HG03135 (cell line): ENCODE results near the gene UBE2E3.

Experiments used
- ATAC-seq: cut with Tn5 transposase; IDR thresholded peaks from one replicate; pipeline ENCODE4 v1.9.1; 2021; ENCODE audit warnings: mild to moderate bottlenecking, moderate library complexity; ENCODE audit not compliant: unreplicated experiment

Gene UBE2E3

DNA sequence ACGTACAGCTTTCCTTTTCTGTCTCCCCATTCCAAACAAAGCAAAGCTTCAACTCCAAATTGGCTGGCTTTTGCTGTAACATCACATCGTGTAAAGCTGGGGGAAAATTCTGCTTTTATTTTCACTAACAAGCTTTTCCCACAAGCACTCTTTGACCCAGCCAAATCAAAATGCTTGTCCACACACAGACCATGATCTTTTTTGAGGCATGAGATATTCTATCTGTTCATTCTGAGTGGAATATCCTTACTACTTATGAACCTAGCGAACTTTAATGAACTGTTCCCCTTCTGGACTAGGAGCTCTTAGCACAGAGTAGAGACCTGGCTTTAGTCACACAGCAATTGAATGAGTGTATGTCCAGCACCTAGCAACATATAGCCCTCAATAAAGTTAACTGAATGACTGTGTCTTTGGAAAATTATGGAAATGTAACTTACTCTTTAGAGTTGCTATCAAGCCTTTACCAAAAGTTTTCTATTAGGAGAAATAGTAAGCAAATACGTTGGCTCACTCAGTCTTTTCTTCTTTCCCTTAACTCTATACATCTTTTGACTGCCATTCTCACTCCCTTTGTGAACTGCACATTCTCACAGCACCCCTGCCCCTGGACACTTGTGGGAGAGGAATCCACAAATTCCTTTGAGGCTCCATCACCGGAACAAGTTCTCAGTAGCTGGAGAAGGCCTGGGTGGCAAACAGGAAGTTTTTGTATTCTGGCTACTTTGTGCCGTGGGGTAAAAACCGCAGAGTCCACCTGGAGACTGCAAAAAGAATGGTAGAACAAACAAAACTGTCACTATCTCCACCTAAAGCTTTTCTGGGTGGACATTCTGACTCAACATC is 1.3 kb upstream of the UBE2E3 start:
- ATAC-seq, result no peak

DNA sequence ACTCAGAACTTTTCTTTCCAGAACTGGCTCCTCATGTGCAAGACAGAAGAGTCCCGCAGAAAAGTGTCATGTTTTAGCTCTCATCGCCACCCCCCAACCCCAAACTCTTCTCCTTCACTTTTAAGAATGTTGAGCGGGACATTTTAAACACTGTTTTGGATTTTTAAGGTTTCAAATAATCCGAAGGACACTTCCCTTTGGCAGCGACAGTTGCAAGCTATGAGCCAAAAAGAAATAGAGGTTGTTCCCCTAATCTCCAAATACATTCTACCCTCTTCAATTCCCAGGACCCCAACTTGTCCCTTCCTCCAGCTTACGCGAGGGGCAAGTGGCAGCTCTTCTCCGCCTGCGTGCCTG is 678 bp upstream of the UBE2E3 start:
- ATAC-seq, result no peak

DNA sequence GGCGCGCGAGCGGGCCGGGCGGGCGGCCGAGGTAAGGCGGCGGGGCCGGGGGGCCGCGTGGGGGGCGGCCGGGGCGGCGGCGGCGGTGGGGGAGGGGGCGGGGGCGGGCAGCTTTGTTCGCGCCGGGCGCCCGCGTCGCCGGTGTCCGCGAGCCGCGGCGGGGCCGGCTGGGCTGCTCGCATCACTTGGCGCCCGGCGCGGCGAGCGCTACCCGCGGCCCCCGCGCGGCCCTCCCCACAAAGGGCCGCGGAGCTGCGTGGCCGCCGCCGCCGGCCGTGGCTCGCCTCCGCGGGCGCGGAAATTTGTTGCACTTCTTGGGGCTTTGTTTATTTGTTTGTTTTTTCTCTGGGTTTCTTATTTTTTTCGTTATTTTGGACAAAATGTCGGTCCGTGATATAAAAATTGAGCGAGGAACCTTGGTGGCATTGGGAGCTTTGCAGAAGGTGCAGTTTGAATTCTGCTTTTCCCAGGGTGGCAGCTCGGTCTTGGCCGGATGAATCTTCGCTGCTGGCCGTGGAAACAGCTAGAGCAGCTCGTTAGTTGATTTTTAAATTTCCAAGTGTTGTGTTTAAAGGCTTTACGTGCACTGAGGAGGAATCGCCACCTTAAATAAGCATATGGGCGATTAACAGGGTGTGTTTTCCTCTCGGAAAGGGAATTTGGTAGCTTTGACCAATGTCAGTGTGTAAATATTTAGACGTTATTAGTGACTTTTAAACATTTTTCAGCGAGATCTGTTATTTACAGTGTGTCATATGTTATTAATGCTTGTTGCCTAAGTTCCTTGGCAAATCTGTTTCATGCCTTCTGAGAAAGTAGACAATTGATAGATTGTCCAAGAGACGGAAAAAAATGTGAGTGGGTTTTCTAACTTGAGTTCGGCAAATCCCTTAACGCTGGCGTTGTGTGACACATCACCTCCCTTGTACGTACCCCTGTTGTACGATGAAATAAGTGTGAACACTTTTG is 822 bp downstream of the UBE2E3 start:
- ATAC-seq, result no peak

DNA sequence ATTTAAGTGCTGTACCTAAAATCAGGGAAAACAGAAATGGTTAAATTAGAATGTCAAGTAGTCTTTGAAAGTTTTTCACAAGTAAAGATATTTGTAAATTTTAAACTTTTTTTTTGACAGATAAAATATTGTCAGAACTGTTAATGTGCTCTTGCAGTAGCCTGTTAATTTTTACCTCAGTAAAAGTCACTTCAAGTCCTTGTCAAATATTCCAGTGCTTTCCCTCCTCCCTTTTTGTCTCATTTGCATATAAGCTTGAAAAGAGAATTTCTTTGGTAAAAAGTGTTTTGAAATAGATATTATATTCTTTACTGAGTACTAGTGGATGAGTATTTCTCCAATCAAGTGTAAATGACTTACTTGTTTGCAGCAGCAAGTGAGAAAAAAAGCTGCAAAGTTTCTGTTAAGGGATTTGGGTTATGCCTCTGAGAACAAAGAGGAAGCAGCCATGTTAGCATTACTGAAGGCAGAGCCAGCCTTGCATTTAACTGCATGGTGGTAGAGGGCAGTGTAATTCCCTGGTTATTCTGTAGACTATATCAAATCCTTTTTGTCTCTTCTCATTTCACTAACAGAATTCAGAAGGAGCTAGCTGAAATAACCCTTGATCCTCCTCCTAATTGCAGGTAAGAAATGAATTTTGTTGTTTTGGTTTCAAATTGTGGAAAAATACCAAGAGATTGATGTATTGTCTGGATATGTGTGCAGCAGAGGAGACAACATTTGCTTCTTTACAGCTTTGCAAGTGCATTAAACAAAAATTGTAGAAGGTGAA is 3.2 kb downstream of the UBE2E3 start:
- ATAC-seq, result peak; percentile 41

DNA sequence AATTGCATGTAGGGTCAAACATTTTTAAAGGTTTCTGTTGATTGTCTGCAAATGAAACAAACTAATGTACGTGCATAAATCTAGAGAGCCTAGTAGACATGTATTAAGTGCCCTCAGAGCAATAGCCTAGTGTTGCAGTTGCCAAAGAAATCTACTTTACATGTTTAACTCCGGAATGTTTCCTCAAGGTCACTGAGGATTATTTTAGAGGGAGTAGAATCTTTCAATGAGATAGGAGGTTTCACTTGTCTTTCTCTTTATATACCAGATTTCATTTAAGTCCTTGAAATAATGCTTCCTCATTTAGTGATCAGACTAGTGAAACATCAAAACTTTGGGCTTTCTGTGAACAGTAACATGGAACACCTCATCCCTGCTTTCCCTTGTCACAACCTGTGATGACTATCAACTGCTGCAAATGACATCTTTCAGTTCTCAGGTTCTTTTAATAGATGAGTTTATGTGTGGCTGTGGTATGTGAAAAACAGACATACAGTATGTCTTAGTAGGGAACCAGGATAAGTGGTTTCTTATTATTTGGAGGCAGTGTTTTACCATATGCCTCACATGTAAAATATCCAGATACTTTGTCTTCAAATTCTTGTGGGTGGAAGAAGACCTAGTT is 5.5 kb downstream of the UBE2E3 start:
- ATAC-seq, result no peak

DNA sequence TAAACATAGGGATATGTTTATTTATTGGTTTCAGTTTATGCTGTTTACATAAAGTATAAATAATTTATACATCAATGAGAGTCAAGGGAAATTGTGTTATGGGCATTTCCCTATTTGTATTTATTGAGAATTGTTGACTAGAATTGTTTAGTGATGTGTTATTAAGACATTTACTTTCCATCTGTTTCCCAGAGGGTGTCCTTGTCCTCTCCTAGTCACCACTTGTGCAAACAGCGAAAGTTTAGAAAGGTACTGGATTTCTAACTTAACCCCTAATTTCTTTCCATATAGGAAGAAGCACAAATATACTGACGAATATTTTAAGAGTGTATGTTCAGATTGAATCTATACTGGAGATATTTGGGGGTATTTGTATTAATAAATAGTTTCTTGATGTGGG is 6.7 kb downstream of the UBE2E3 start:
- no peak for ATAC-seq

DNA sequence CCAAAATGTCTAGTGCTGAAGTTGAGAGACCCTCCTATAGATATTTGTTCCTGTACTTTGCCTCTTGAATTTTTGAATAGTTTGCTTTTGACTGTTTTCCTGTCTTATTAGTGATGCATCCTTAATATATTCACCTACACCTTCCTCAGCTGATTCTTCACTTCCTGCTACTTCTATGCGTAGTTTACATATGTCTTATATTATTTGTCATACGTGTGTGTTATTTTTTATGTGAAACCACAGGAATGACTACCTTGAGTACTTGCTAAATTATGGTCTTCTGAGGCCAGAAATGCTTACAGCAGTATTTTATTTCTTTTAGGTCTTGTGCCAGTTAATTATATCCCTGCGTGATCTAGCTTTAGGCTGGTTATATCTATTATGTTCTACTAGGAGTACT is 9.9 kb downstream of the UBE2E3 start:
- no peak for ATAC-seq

DNA sequence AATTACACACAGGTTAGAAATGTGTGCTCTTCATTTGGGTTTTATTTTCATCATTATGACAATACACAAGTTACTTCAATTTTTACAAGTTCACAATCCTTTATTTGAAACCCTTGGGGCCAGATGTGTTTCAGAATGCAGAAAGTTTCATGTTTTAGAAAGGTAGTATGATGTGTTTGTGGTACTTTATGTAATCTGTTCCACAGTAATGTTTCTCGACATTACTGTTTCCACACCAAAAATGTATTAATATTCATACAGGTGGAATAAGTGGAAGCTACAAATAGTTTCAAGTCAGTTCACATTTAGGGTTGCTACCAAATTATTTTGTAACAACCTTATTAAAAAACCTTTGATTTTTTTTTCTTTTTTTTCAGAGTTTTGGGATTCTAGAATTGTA is 10.4 kb downstream of the UBE2E3 start:
- ATAC-seq, result no peak

DNA sequence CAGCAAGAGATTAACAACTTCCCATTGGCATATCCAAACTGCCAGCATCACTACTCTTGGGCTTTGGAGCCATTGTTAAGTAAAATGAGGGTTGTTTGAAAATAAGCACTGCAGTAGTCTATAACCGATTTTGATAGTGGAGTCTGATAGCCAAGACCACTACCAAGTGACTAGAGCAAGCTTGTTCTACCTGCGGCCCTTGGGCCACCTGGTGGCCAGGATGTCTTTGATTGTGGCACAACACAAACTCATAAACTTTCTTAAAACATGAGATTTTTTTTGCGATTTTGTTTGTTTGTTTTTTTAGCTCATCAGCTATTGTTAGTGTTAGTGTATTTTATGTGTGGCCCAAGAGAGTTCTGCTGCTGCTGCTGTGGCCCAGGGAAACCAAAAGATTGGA is 11.0 kb downstream of the UBE2E3 start:
- no peak for ATAC-seq

DNA sequence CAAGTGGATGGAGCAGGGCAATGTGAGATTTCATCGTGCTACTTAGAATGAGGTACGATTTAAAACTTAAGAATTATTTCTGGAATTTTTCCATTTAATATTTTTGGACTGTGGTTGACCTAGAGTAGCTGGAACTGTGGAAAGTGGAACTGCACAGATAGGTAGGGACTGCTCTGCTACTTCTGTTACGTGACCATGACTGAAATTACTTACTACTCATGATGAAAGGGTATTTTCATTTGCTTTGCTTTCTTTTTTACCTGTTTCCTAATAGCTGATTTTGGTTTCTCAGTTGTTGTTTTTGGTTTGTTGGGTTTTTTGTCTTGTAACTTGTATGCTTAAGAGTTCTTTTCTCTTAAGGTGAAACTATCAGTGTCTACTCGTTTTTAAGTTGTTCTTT is 11.4 kb downstream of the UBE2E3 start:
- ATAC-seq, result peak; percentile 77

DNA sequence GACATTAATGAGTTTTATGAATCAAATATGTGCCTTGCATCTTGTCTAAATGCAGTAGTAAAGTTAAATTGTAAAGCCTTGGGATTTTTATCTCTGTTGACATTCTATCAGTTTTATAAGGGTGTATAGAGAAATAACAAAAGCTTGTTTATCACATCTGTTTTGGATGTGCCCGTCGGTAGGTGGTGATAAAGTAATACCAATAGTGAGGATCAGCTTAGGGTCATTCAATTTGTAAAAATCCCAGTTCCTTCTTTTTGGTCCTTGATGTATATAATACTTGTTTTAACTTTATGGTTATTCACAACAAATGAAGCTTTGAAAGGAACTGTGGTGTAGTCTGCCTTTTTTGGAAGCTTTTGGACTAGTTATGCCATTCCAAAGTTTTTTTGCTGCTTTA is 12.6 kb downstream of the UBE2E3 start:
- ATAC-seq, result no peak

DNA sequence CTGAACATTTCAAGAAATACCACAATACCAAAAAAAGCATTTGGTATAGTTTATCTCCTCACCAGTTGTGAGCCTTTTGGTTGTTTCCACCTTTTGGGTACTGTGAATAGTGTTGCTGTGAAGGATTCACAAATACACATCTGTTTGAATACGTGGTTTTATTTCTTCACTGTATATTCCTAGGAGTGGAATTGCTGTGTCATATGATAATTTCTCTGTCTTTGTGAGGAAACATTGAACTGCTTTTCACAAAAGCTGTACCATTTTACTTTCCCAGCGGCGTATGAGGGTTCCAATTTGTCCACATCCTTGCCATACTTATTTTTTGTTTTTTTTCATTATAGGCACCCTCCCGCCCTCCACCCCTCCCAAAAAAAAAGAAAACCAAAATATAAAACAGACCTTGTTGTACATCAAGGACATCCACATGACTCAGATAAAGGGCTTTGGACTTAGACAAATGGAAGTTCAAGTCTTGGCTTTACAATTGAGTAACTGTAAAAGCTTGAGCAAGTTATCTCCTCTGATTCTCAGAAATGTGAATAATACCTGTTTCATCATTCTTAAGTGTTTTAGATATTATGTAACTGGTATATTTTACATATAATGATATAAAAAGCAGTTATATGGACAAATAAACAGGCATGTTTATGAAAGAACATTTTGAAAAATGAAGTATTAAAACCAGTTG is 19.0 kb downstream of the UBE2E3 start:
- ATAC-seq, result no peak

DNA sequence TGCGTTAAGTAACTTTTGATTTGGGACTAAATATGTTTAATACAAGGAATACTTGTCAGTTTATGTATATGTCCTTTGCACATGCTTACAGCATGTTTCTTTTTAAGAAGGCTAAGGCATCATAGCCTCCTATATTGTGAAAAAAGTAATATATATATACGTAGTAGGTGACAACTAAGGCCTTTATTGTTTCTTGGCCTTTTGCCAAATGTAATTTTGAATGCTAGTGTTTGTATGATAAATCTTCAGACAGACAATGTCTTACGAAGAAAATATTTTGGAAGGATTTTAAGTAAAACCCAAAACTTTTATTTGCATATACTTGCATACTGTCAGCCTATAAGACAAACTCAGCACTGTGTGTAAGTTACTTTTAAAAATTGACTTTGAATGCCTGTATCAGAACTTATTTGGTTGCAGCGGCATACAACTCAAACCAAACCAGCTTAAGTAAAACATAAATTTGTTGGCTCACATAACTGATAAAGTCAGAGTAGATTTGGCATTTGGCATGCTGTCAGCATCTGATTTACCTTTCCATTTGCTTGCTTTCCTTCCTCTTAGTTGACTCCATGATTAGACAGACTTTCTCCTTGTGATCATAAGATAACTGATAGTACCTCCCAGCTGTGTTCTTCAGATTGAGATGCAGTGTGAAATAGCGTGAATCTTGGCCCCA is 24.4 kb downstream of the UBE2E3 start:
- no peak for ATAC-seq

DNA sequence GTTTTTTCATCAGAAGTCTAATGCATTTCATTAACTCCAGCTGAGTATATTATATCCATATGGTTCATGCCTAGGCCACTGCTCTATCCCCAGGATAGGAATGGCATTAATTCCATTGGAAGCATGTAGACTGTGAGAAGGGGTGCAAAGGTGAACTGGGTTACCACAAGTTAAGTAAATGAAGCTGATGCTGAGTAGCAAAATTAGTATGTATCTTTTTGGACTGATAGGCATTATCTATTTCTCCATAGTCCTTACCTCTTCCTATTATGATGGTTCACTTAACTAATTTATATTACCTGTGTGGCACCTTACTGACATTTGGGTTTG is 24.9 kb downstream of the UBE2E3 start:
- ATAC-seq, result no peak

DNA sequence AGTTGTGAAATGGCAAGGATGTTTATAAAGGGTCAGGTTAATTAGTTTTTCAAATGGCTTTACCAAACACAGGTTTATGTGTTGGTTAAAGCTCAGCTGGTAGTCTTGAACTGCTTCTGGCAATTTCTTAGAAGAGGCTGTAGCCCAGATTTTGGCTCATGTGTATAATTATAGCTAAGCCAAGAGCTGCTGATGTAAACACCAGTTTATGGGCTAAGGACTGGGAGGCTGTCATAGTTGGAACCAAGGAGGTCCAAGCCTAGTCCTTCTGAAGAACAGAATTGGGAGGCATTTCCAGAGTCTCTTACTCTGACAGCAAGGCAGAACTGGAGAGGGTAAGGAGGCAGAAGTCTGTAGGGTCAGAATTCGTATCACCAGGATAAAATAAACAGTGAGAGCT is 25.4 kb downstream of the UBE2E3 start:
- no peak for ATAC-seq

DNA sequence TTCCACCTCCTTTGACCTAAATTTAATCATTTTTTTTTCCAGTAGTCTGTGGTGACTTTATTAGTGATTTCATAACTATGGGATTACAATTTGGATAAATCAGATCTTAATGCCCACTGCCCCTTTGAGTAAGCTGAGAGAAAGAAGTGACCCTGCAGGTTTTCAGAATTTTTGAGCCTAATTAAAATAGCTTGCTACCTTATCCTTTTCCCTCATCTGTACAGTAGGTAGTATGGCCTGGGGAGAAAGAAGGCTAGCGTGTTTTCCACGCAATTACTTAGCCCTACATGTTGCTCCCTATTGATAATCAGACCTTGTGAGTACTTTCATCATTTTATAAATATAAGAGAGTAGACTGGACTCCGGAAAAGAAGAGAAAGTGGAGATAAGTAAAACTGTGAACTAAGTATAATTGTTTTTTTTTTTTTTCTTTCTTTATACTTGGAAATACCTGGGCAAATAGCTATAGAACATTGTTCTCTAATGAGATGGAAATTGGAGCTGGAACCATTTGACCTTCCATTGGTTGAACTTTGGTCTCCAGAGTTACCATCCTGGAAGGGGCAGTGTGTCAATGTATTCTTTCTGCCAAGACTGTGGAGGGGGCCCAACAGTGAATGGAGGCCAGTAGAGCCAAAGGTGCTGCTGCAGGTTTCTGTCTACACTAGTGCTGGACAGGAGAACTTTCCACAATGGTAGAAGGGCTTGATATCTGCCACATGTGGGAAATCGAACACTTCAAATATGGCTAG is 26.9 kb downstream of the UBE2E3 start:
- no peak for ATAC-seq

DNA sequence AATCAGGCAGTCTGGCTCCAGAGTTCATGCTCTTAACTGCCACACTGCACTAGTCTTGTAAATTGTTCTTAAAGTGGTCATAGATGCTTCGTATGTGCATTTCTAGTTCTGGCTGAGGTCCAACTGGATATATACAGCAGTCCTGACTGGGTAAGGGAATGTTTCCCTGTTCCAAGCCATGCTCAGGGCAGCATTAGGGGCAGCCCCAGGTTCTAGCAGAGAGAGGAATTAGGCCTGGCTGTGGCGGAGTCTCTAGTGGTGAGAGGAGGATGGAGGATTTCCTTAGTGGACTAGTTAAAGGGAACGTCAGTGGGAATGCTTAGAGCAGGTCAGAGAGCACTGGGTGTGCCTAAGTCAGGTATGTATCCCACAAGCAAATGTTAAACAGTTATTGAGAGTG is 28.0 kb downstream of the UBE2E3 start:
- ATAC-seq, result no peak

DNA sequence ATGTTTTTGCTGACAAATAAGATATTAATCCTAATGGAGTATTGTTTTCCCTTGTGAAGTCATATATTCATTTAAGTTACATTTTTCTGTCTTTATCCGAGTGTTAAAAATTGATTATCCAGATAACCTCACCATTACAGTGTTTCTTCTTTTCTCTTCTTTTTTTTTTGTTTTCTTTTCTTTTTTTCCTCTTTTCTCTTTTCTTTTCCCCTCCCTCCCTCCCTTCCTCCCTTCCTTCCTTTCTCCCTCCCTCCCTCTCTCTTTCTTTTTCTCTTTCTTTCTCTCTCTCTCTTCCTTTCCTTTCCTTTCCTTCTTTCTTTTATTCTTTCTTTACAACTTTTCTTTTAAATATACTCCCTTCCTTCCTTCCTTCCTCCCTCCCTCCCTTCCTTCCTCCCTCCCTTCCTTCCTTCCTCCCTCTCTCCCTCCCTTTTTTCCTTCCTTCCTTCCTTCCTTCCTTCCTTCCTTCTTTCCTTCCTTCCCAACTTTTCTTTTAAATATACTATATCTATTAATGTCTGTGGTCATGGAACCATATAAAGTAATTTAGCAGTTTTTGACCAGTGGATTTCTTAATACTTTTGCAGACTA is 40.9 kb downstream of the UBE2E3 start:
- ATAC-seq, result no peak

DNA sequence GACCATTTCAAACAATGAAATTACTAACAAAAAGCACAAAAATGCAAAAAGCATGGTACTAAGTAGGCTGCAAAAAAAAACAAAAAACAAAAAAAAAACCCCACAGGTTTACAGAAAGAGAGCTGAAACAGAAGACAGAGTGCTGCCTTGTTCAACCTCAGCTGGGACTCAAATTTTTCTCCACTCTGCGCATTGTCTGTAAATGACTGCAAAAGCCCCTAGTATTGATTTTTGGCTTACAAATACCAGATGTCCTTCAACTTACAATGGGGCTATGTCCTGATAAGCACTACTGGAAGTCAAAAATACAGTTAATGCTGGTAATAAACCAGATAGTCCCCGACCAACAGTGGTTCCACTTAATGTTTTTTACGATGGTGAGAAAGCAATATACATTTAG is 42.2 kb downstream of the UBE2E3 start:
- ATAC-seq, result no peak
